H1 (cell line): ENCODE results near the gene MYCBP2. TPM values are rescaled to one million over a fixed set of nuclear protein-coding genes. Genes with fewer than 3 reads are reported as not detected.

Experiments
- CTCF ChIA-PET: fragments of 300-600 bp; sonication (Branson Sonifier 250); formaldehyde crosslinking; loops from one replicate; lab custom pipeline; 2021; ENCODE audit not compliant: partially characterized antibody; lab: Charles Lee
- POLR2A ChIA-PET: fragments of 300-600 bp; sonication (Branson Sonifier 250); formaldehyde crosslinking; loops from one replicate; lab custom pipeline; 2021; ENCODE audit warnings: inconsistent platforms; ENCODE audit not compliant: partially characterized antibody; lab: Charles Lee
- DNase-seq, 2 experiments: peaks; one replicate each; pipeline versions ENCODE4 v3.0.0 to v3.0.0-alpha.2; 2010 to 2022; ENCODE audit warnings: low spot score in 2 of 2, low read depth in 1 of 2, mixed read lengths in 1 of 2
- FAIRE-seq: peaks from 2 replicates; lab custom pipeline; 2011; peaks lifted over from hg19 to GRCh38; lab: Jason Lieb, UNC
- H2AFZ ChIP-seq: 2 replicates; pipeline ENCODE4 v1.8.1; 2012; ENCODE audit warnings: low read length, inconsistent platforms
- H2AK5ac ChIP-seq: 2 replicates; pipeline ENCODE4 v1.6.1; 2013; ENCODE audit warnings: low read depth, low read length
- H2BK120ac ChIP-seq: replicated peaks from 2 replicates; pipeline ENCODE3; 2013; ENCODE audit warnings: low read depth, low read length, inconsistent platforms
- H2BK12ac ChIP-seq: 2 replicates; pipeline ENCODE4 v1.6.1; 2013; ENCODE audit warnings: low read depth, low read length
- H2BK15ac ChIP-seq: 2 replicates; pipeline ENCODE4 v1.6.1; 2013; ENCODE audit warnings: low read length
- H2BK20ac ChIP-seq: 2 replicates; pipeline ENCODE4 v1.6.1; 2013; ENCODE audit warnings: low read length
- H2BK5ac ChIP-seq: 2 replicates; pipeline ENCODE4 v1.6.1; 2013; ENCODE audit warnings: low read depth, low read length
- H3K14ac ChIP-seq: 2 replicates; pipeline ENCODE4 v1.6.1; 2013; ENCODE audit warnings: inconsistent platforms; ENCODE audit not compliant: insufficient read length
- H3K18ac ChIP-seq: 2 replicates; pipeline ENCODE4 v1.6.1; 2013; ENCODE audit warnings: low read length; ENCODE audit errors: extremely low read depth
- H3K23ac ChIP-seq: 2 replicates; pipeline ENCODE4 v1.6.1; 2013; ENCODE audit warnings: inconsistent platforms; ENCODE audit not compliant: insufficient read length
- H3K23me2 ChIP-seq: 2 replicates; pipeline ENCODE4 v1.6.1; 2013; ENCODE audit warnings: low read depth, low read length
- H3K27ac ChIP-seq: 2 replicates; pipeline ENCODE4 v1.6.1; 2011; ENCODE audit warnings: low read depth, low read length, inconsistent platforms
- H3K27me3 ChIP-seq, 4 experiments: replicated peaks in 1 of 4; 1 replicate in 1 of 4; 2 replicates in 3 of 4; pipeline versions ENCODE4 v1.6.1 to v1.8.1; 2011 to 2013; ENCODE audit warnings: low read length in 3 of 4, mild to moderate bottlenecking in 3 of 4, inconsistent platforms in 2 of 4, mixed read lengths in 2 of 4, moderate library complexity in 1 of 4; ENCODE audit not compliant: control insufficient read depth in 3 of 4, insufficient read depth in 3 of 4; ENCODE audit errors: extremely low read depth in 1 of 4
- H3K36me3 ChIP-seq, 4 experiments: 2 replicates each; pipeline versions ENCODE4 v1.6.1 to v1.8.1; 2011 to 2013; ENCODE audit warnings: mild to moderate bottlenecking in 4 of 4, low read length in 3 of 4, moderate library complexity in 2 of 4, control low read depth in 1 of 4, inconsistent platforms in 1 of 4; ENCODE audit not compliant: insufficient read depth in 4 of 4, control insufficient read depth in 2 of 4
- H3K4ac ChIP-seq: replicated peaks from 2 replicates; pipeline ENCODE3; 2013; ENCODE audit warnings: low read length, low read depth, mixed read lengths, inconsistent platforms; ENCODE audit not compliant: insufficient read length
- H3K4me1 ChIP-seq, 4 experiments: replicated peaks in 1 of 4; 1 replicate in 1 of 4; 2 replicates in 3 of 4; pipeline versions ENCODE4 v1.6.1 to v1.8.1; 2011 to 2013; ENCODE audit warnings: low read length in 3 of 4, inconsistent platforms in 2 of 4, mixed read lengths in 1 of 4; ENCODE audit not compliant: insufficient read depth in 4 of 4, control insufficient read depth in 3 of 4
- H3K4me2 ChIP-seq, 2 experiments: 2 replicates each; pipeline versions ENCODE4 v1.6.1 to v1.8.1; 2011 to 2013; ENCODE audit warnings: low read depth in 2 of 2, low read length in 2 of 2, control low read depth in 1 of 2, inconsistent platforms in 1 of 2, mild to moderate bottlenecking in 1 of 2; ENCODE audit not compliant: insufficient read depth in 1 of 2
- H3K4me3 ChIP-seq, 4 experiments: fragments of 200-600, 300-600 bp in 1 of 4; sonication (generic), shearing (Covaris generic), sonication (Bioruptor Twin) in 1 of 4; 2 replicates each; pipeline versions ENCODE4 v1.5.1 to v1.8.1; 2011 to 2016; ENCODE audit warnings: low read length in 4 of 4, low read depth in 3 of 4, control low read depth in 2 of 4, inconsistent platforms in 2 of 4, mild to moderate bottlenecking in 2 of 4, mixed read lengths in 1 of 4, moderate library complexity in 1 of 4; ENCODE audit not compliant: insufficient read depth in 2 of 4; ENCODE audit errors: extremely low read depth in 1 of 4
- H3K56ac ChIP-seq: replicated peaks from 2 replicates; pipeline ENCODE3; 2013; ENCODE audit warnings: low read depth, mild to moderate bottlenecking, mixed read lengths, low read length, inconsistent platforms; ENCODE audit not compliant: insufficient read length
- H3K79me1 ChIP-seq: 2 replicates; pipeline ENCODE4 v1.6.1; 2013; ENCODE audit warnings: low read depth, low read length, control low read depth
- H3K79me2 ChIP-seq, 2 experiments: 2 replicates each; pipeline versions ENCODE4 v1.6.1 to v1.8.1; 2012 to 2013; ENCODE audit warnings: low read length in 2 of 2, mild to moderate bottlenecking in 2 of 2, inconsistent platforms in 1 of 2; ENCODE audit not compliant: insufficient read depth in 2 of 2, control insufficient read depth in 1 of 2
- H3K9ac ChIP-seq, 4 experiments: replicated peaks in 1 of 4; 1 replicate in 1 of 4; 2 replicates in 3 of 4; pipeline versions ENCODE4 v1.6.1 to v1.8.1; 2011 to 2013; ENCODE audit warnings: low read depth in 3 of 4, low read length in 3 of 4, control low read depth in 2 of 4, mild to moderate bottlenecking in 2 of 4, moderate library complexity in 2 of 4, inconsistent platforms in 1 of 4; ENCODE audit errors: extremely low read depth in 1 of 4
- H3K9me3 ChIP-seq, 2 experiments: 2 replicates each; pipeline versions ENCODE4 v1.6.1 to v1.8.1; 2012 to 2013; ENCODE audit warnings: mild to moderate bottlenecking in 2 of 2, moderate library complexity in 2 of 2, control low read depth in 1 of 2, inconsistent platforms in 1 of 2, low read depth in 1 of 2, low read length in 1 of 2, mixed read lengths in 1 of 2; ENCODE audit not compliant: insufficient read depth in 2 of 2
- H4K20me1 ChIP-seq, 2 experiments: replicated peaks in 1 of 2; 2 replicates each; pipeline versions ENCODE3 to v1.8.1; 2011 to 2013; ENCODE audit warnings: inconsistent platforms in 2 of 2, low read length in 2 of 2, mild to moderate bottlenecking in 1 of 2; ENCODE audit not compliant: insufficient read depth in 2 of 2, control insufficient read depth in 1 of 2
- H4K5ac ChIP-seq: 2 replicates; pipeline ENCODE4 v1.6.1; 2013; ENCODE audit warnings: low read length, low read depth, mixed read lengths, inconsistent platforms; ENCODE audit not compliant: insufficient read length
- H4K8ac ChIP-seq: 2 replicates; pipeline ENCODE4 v1.8.0; 2013; ENCODE audit warnings: mild to moderate bottlenecking, moderate library complexity, low read length, inconsistent platforms; ENCODE audit not compliant: insufficient read depth; ENCODE audit errors: extremely low read depth
- H4K91ac ChIP-seq: replicated peaks from 2 replicates; pipeline ENCODE3; 2013; ENCODE audit warnings: low read length, mixed read lengths, inconsistent platforms; ENCODE audit not compliant: insufficient read length
- CREB1 ChIP-seq: IDR thresholded peaks from 2 replicates; pipeline ENCODE4 v1.6.1; 2012; ENCODE audit warnings: inconsistent platforms
- EGR1 ChIP-seq: IDR thresholded peaks from 2 replicates; pipeline ENCODE4 v1.6.1; 2011; ENCODE audit warnings: low read depth, low read length, borderline replicate concordance
- JUN ChIP-seq: IDR thresholded peaks from 2 replicates; pipeline ENCODE4 v1.6.1; 2011; ENCODE audit warnings: low read depth, mild to moderate bottlenecking, improper control_type of control experiment, low read length
- KDM5A ChIP-seq: fragments of 200-600 bp; IDR thresholded peaks from 2 replicates; pipeline ENCODE4 v1.7.1; 2012; ENCODE audit warnings: mild to moderate bottlenecking, low read length, inconsistent platforms, mixed read lengths
- NANOG ChIP-seq: IDR thresholded peaks from 2 replicates; pipeline ENCODE4 v1.6.1; 2011; ENCODE audit warnings: low read length, low read depth, mild to moderate bottlenecking, inconsistent platforms; ENCODE audit not compliant: insufficient read depth, poor library complexity, severe bottlenecking
- POLR2A ChIP-seq, 2 experiments: IDR thresholded peaks; 1 replicate in 1 of 2; 2 replicates in 1 of 2; pipeline ENCODE4 v1.6.1; 2011; ENCODE audit warnings: low read depth in 2 of 2, low read length in 2 of 2, mild to moderate bottlenecking in 2 of 2; ENCODE audit errors: control extremely low read depth in 1 of 2
- POU5F1 ChIP-seq: IDR thresholded peaks from 2 replicates; pipeline ENCODE4 v1.6.1; 2011; ENCODE audit warnings: low read depth, mild to moderate bottlenecking, low read length, moderate library complexity
- RFX5 ChIP-seq: IDR thresholded peaks from 2 replicates; pipeline ENCODE4 v1.6.1; 2011; ENCODE audit warnings: low read depth, low read length, improper control_type of control experiment, borderline replicate concordance
- RNF2 ChIP-seq: fragments of 200-900, 300-1000 bp; sonication (generic); IDR thresholded peaks from 2 replicates; pipeline ENCODE4 v1.7.1; 2016; ENCODE audit warnings: borderline replicate concordance, low read depth, mild to moderate bottlenecking, antibody characterized with exemption, low read length; ENCODE audit not compliant: poor library complexity, severe bottlenecking; ENCODE audit errors: missing control alignments
- SIN3A ChIP-seq, 2 experiments: IDR thresholded peaks in 1 of 2; conservative IDR thresholded peaks in 1 of 2; 2 replicates each; pipeline ENCODE4 v1.6.1; 2011 to 2012; ENCODE audit warnings: low read length in 2 of 2, improper control_type of control experiment in 1 of 2, low read depth in 1 of 2, mild to moderate bottlenecking in 1 of 2
- SIRT6 ChIP-seq: IDR thresholded peaks from one replicate; pipeline ENCODE4 v1.7.1; 2012; ENCODE audit warnings: low read length, inconsistent platforms
- SRF ChIP-seq: IDR thresholded peaks from 2 replicates; pipeline ENCODE4 v1.6.1; 2011; ENCODE audit warnings: mild to moderate bottlenecking, low read depth, low read length, moderate library complexity
- TAF1 ChIP-seq: IDR thresholded peaks from 2 replicates; pipeline ENCODE4 v1.6.1; 2011; ENCODE audit warnings: mild to moderate bottlenecking, low read depth, low read length
- TEAD4 ChIP-seq: IDR thresholded peaks from 2 replicates; pipeline ENCODE4 v1.6.1; 2012; ENCODE audit warnings: low read depth, low read length, inconsistent platforms, mixed read lengths
- ZNF274 ChIP-seq: IDR thresholded peaks from 2 replicates; pipeline ENCODE4 v1.7.0; 2012; ENCODE audit warnings: low read length, borderline replicate concordance; ENCODE audit errors: extremely low read depth
- WGBS, 2 experiments: shearing (Covaris generic) in 1 of 2; methylation state at CpG; one replicate each; pipeline versions ENCODE4 v1.1.6 to v1.1.7; 2013 to 2015; ENCODE audit warnings: low lambda C conversion rate in 2 of 2, mixed read lengths in 2 of 2, inconsistent platforms in 1 of 2, low coverage in 1 of 2, missing lambda C conversion rate in 1 of 2; ENCODE audit not compliant: insufficient replicate concordance in 2 of 2, insufficient coverage in 1 of 2, insufficient read length in 1 of 2; ENCODE audit errors: extremely low coverage in 1 of 2, missing lambda C conversion rate in 1 of 2; 5-methylcytosine and 5-hydroxymethylcytosine counted together
- polyA plus RNA-seq, 7 experiments: library from polyadenylated mRNA; depleted of rRNA in 3 of 7; stranded (reverse) in 5 of 7; unstranded in 2 of 7; fragments of >200 nt in 5 of 7; fragments of 200-250 nt in 2 of 7; gene quantifications; 1 replicate in 5 of 7; 2 replicates in 1 of 7; 4 replicates in 1 of 7; pipeline versions ENCODE4 v1.2.1 to v1.2.3, GENCODE V29; 2011 to 2013; ENCODE audit warnings: missing spikeins in 2 of 7, mixed read lengths in 2 of 7
- total RNA-seq: library from RNA; stranded (reverse); fragmentation: NEBNext Ultra II Directional; extraction: Animal tissue kit (Norgen Biotek cat#: 25700); gene quantifications from 2 replicates; pipeline ENCODE4 v1.2.1, GENCODE V29; 2021

MYCBP2 gene
- total and polyA plus RNA-seq, 2 of the 8 experiments (the other 6 are each of a cell fraction or from before 2014, with no cell fraction given) = 19.0 to 52.1 TPM

- 92% methylated on average over 6 of the region's 6 CpGs; no CpG with 5 or more reads in 1 of the 2 experiments for WGBS, 2 experiments
- no peak overlapping the region for H2BK120ac ChIP-seq
- no peak overlapping the region for H3K4ac ChIP-seq
- H3K27ac ChIP-seq = no peak overlapping the region
- no peak overlapping the region for H3K9ac ChIP-seq
- no peak overlapping the region for H4K8ac ChIP-seq
- H2AFZ ChIP-seq = no peak overlapping the region
- H3K79me2 ChIP-seq = no peaks in the 10 kb centered on the region
- H3K27me3 ChIP-seq = no peaks in the 10 kb centered on the region
- no peak overlapping the region for H2BK5ac ChIP-seq
- no peak overlapping the region for H2AK5ac ChIP-seq
- no peak overlapping the region for H2BK12ac ChIP-seq
- H3K4me1 ChIP-seq = peaks cover 0 to 5% (median 2%) of the 10 kb centered on the region in 4 experiments; a peak in 2 of 7 replicates
- H3K9me3 ChIP-seq = no peaks in the 10 kb centered on the region
- no peak overlapping the region for H3K18ac ChIP-seq
- no peak overlapping the region for H3K56ac ChIP-seq
- no peak overlapping the region for H3K4me2 ChIP-seq
- POLR2A ChIA-PET = no interaction called here
- no peak overlapping the region for H4K91ac ChIP-seq
- no peak overlapping the region for H2BK15ac ChIP-seq
- no peak overlapping the region for H3K14ac ChIP-seq
- H2BK20ac ChIP-seq = no peak overlapping the region
- no peak overlapping the region for H3K23ac ChIP-seq
- H4K20me1 ChIP-seq = no peaks in the 10 kb centered on the region
- no peak for FAIRE-seq
- CTCF ChIA-PET = interaction anchor here (0.7 to 1.2 kb wide), 2 partner anchors 10 to 287 kb away, joined by 3 to 4 read pairs; no protein-coding TSS in a partner anchor
- no peak overlapping the region for H4K5ac ChIP-seq
- no peaks in the 10 kb centered on the region for H3K23me2 ChIP-seq
- H3K79me1 ChIP-seq = no peaks in the 10 kb centered on the region
- H3K4me3 ChIP-seq = no peak overlapping the region
- H3K36me3 ChIP-seq = no peaks in the 10 kb centered on the region
- DNase-seq = no peak
- no peak for TF ChIP-seq RFX5
- no peak for TF ChIP-seq TAF1
- no peak for TF ChIP-seq CREB1
- TF ChIP-seq KDM5A = no peak
- TF ChIP-seq NANOG = no peak
- no peak for TF ChIP-seq RNF2
- TF ChIP-seq EGR1 = no peak
- no peak for TF ChIP-seq JUN
- TF ChIP-seq SIRT6 = no peak
- no peak for TF ChIP-seq TEAD4
- no peak for TF ChIP-seq SRF
- no peak for TF ChIP-seq POU5F1
- no peak for TF ChIP-seq POLR2A (IDR thresholded peaks at IDR 0.05; ENCODE audit: control extremely low read depth in 1 of 2, low read depth in 2 of 2, low read length in 2 of 2)
- no peak for TF ChIP-seq ZNF274
- TF ChIP-seq SIN3A (conservative IDR thresholded peaks at IDR 0.05 in 1 of 2, IDR thresholded peaks at IDR 0.05 in 1 of 2; ENCODE audit: low read depth in 1 of 2, low read length in 2 of 2) = no peak
Observed at GRCh38 chr13:77031656-77032243, 295.1 kb downstream of the MYCBP2 start.
